Hepatocyte (in vitro differentiated cells): Measurements from ENCODE around the gene COPE. TPM values are rescaled to one million over a fixed set of nuclear protein-coding genes. Genes with fewer than 3 reads are reported as not detected.
"Not testable (repeated sequence)": the region's sequence is repeated elsewhere in the genome, so short reads cannot be mapped to it uniquely, and the experiment has no call there.

Experiments used
- DNase-seq: peaks from one replicate; pipeline ENCODE4 v3.0.0-alpha.2; 2016; ENCODE audit warnings: low spot score
- H2AFZ ChIP-seq: fragments of 200-600 bp; sonication (generic); 2 replicates; pipeline ENCODE4 v1.6.0; 2016; ENCODE audit warnings: antibody characterized with exemption, mild to moderate bottlenecking
- H3K27ac ChIP-seq: fragments of 200-600 bp; sonication (generic); 2 replicates; pipeline ENCODE4 v1.5.1; 2016; ENCODE audit warnings: mild to moderate bottlenecking
- H3K27me3 ChIP-seq: fragments of 200-600 bp; sonication (generic); 2 replicates; pipeline ENCODE4 v1.6.1; 2016
- H3K36me3 ChIP-seq: fragments of 200-600 bp; sonication (generic); replicated peaks from 2 replicates; pipeline ENCODE4 v1.5.1; 2016; ENCODE audit warnings: low read depth; ENCODE audit not compliant: insufficient read depth
- H3K4me1 ChIP-seq: fragments of 200-600 bp; sonication (generic); 2 replicates; pipeline ENCODE4 v1.5.1; 2016; ENCODE audit warnings: mild to moderate bottlenecking, moderate library complexity; ENCODE audit not compliant: insufficient read depth
- H3K4me2 ChIP-seq: fragments of 200-600 bp; sonication (generic); 2 replicates; pipeline ENCODE4 v1.6.0; 2016
- H3K4me3 ChIP-seq: fragments of 200-600 bp; sonication (generic); 2 replicates; pipeline ENCODE4 v1.5.1; 2016; ENCODE audit warnings: mild to moderate bottlenecking
- H3K79me2 ChIP-seq: fragments of 200-600 bp; sonication (generic); 2 replicates; pipeline ENCODE4 v1.6.0; 2017; ENCODE audit warnings: mild to moderate bottlenecking
- H3K9me2 ChIP-seq: fragments of 200-600 bp; sonication (generic); replicated peaks from 2 replicates; pipeline ENCODE4 v1.6.0; 2017; ENCODE audit warnings: mild to moderate bottlenecking; ENCODE audit not compliant: insufficient read depth
- H3K9me3 ChIP-seq: fragments of 200-600 bp; sonication (generic); 2 replicates; pipeline ENCODE4 v1.5.1; 2016; ENCODE audit warnings: low read depth, mild to moderate bottlenecking
- H4K20me1 ChIP-seq: fragments of 200-600 bp; sonication (generic); 2 replicates; pipeline ENCODE4 v1.6.0; 2016; ENCODE audit warnings: mild to moderate bottlenecking; ENCODE audit not compliant: insufficient read depth, poor library complexity, severe bottlenecking
- EZH2 ChIP-seq: fragments of 200-600 bp; sonication (generic); IDR thresholded peaks from 2 replicates; pipeline ENCODE4 v1.6.1; 2016; ENCODE audit warnings: antibody characterized with exemption, mild to moderate bottlenecking, borderline replicate concordance
- EZH2phosphoT487 ChIP-seq: fragments of 200-600 bp; sonication (generic); IDR thresholded peaks from one replicate; pipeline ENCODE4 v1.6.1; 2018; ENCODE audit warnings: antibody characterized with exemption, mild to moderate bottlenecking, low read depth, moderate library complexity; ENCODE audit not compliant: unreplicated experiment, severe bottlenecking
- WGBS: methylation state at CpG from one replicate; pipeline ENCODE4 v1.1.6; 2016; ENCODE audit warnings: low lambda C conversion rate; ENCODE audit errors: missing lambda C conversion rate; 5-methylcytosine and 5-hydroxymethylcytosine counted together
- polyA plus RNA-seq: library from polyadenylated mRNA; unstranded; fragments of >200 nt; fragmentation: Nextera tagmentation; extraction: Ambion mirVana; gene quantifications from 2 replicates; pipeline ENCODE4 v1.2.1, GENCODE V29; 2016
- total RNA-seq: library from RNA; depleted of rRNA; stranded (reverse); fragments of >200 nt; gene quantifications from 2 replicates; pipeline ENCODE4 v1.2.3, GENCODE V29; 2014
- TF ChIP-seq, protein P1 (sequence below): fragments of 200-600 bp; sonication (generic); IDR thresholded peaks from 2 replicates; pipeline ENCODE4 v1.5.1; 2016; ENCODE audit warnings: antibody characterized with exemption, mild to moderate bottlenecking; ENCODE audit not compliant: poor library complexity

COPE gene
- total and polyA plus RNA-seq, 2 experiments from 2014 or later: 228 to 397 TPM

DNA sequence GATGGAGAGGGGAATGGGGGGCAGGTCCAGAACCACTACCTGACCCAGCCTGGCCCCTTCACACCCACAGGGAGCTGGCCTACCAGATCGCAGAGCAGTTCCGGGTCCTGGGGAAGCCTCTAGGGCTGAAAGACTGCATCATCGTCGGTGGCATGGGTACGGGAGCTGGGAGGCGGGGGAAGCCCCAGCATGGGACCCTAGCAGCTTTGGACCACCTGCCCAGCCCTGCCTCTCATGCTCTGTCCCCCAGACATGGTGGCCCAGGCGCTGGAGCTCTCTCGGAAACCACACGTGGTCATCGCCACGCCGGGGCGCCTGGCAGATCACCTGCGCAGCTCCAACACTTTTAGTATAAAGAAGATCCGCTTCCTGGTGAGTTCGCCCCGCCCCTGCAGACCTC lies 2.4 kb upstream of the COPE start:
- Histone ChIP-seq H3K27ac (no peak overlapping the region), H3K9me2 (no peaks in the 10 kb centered on the region), H3K4me3 (no peak overlapping the region), H3K36me3 (no peaks in the 10 kb centered on the region), H3K79me2 (peaks cover 37% of the 10 kb centered on the region), H3K27me3 (no peaks in the 10 kb centered on the region), H4K20me1 (peaks cover 4% of the 10 kb centered on the region), H3K9me3 (no peaks in the 10 kb centered on the region), H3K4me1 (peaks cover 11% of the 10 kb centered on the region), H3K4me2 (no peak overlapping the region), H2AFZ (no peak overlapping the region)
- 97% methylated on average over 11 of the region's 17 CpGs for WGBS
- TF ChIP-seq EZH2phosphoT487 (no peak), EZH2 (no peak)
- no peak for DNase-seq

- DNase-seq: no peak
- Histone ChIP-seq H3K9me2 (no peaks in the 10 kb centered on the region), H2AFZ (no peak overlapping the region), H3K4me1 (peaks cover 11% of the 10 kb centered on the region), H3K27ac (no peak overlapping the region), H3K79me2 (peaks cover 49% of the 10 kb centered on the region), H4K20me1 (peaks cover 10% of the 10 kb centered on the region), H3K27me3 (no peaks in the 10 kb centered on the region), H3K9me3 (no peaks in the 10 kb centered on the region), H3K4me2 (peak overlapping the region; percentile 92), H3K36me3 (no peaks in the 10 kb centered on the region), H3K4me3 (peak overlapping the region; percentile 41)
- 88% methylated on average over 9 of the region's 9 CpGs for WGBS
- TF ChIP-seq EZH2phosphoT487 (no peak), EZH2 (no peak)
- TF ChIP-seq, protein P1, sequence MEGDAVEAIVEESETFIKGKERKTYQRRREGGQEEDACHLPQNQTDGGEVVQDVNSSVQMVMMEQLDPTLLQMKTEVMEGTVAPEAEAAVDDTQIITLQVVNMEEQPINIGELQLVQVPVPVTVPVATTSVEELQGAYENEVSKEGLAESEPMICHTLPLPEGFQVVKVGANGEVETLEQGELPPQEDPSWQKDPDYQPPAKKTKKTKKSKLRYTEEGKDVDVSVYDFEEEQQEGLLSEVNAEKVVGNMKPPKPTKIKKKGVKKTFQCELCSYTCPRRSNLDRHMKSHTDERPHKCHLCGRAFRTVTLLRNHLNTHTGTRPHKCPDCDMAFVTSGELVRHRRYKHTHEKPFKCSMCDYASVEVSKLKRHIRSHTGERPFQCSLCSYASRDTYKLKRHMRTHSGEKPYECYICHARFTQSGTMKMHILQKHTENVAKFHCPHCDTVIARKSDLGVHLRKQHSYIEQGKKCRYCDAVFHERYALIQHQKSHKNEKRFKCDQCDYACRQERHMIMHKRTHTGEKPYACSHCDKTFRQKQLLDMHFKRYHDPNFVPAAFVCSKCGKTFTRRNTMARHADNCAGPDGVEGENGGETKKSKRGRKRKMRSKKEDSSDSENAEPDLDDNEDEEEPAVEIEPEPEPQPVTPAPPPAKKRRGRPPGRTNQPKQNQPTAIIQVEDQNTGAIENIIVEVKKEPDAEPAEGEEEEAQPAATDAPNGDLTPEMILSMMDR: no peak
Observed at GRCh38 chr19:18920400-18920799, 1.2 kb upstream of the COPE start.

- H2AFZ ChIP-seq: no peak overlapping the region
- H3K27ac ChIP-seq: no peak overlapping the region
- no peaks in the 10 kb centered on the region for H3K27me3 ChIP-seq
- DNase-seq: no peak
- H3K4me1 ChIP-seq: peaks cover 11% of the 10 kb centered on the region
- H4K20me1 ChIP-seq: peaks cover 10% of the 10 kb centered on the region
- WGBS: 6% methylated on average over 15 of the region's 15 CpGs
- TF ChIP-seq EZH2 (no peak), EZH2phosphoT487 (no peak)
- TF ChIP-seq, protein P1: no peak
- no peaks in the 10 kb centered on the region for H3K36me3 ChIP-seq
- peak overlapping the region; percentile 92 for H3K4me2 ChIP-seq
- H3K9me2 ChIP-seq: no peaks in the 10 kb centered on the region
- no peaks in the 10 kb centered on the region for H3K9me3 ChIP-seq
- peaks cover 54% of the 10 kb centered on the region for H3K79me2 ChIP-seq
- peak overlapping the region; percentile 41 for H3K4me3 ChIP-seq
Observed at GRCh38 chr19:18919900-18920214, 670 bp upstream of the COPE start.

DNA sequence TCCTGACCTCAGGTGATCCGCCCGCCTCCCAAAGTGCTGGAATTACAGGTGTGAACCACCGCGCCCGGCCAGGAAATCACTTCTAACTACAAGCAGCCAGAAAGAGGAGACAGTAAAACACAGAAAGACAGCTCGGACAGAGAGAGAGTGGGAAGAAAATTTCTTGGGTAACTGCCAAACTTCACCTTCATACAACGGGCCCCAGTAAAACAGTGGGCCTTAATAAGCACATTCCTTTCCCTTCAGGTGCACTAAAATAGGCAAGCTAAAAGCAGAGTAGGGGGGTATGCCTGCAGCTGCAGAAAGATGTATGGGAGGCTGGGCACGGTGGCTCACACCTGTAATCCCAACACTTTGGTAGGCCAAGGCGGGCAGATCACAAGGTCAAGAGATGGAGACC lies 1.6 kb downstream of the COPE start:
- not testable (repeated sequence) for DNase-seq, H3K9me2 ChIP-seq, H3K27me3 ChIP-seq, H3K36me3 ChIP-seq, H3K27ac ChIP-seq, H3K4me3 ChIP-seq, H2AFZ ChIP-seq, H3K9me3 ChIP-seq
- 94% methylated on average over 9 of the region's 9 CpGs for WGBS
- Histone ChIP-seq H3K4me2 (peak overlapping the region; percentile 89), H3K79me2 (peaks cover 75% of the 10 kb centered on the region), H4K20me1 (peaks cover 21% of the 10 kb centered on the region), H3K4me1 (peaks cover 11% of the 10 kb centered on the region)

DNA sequence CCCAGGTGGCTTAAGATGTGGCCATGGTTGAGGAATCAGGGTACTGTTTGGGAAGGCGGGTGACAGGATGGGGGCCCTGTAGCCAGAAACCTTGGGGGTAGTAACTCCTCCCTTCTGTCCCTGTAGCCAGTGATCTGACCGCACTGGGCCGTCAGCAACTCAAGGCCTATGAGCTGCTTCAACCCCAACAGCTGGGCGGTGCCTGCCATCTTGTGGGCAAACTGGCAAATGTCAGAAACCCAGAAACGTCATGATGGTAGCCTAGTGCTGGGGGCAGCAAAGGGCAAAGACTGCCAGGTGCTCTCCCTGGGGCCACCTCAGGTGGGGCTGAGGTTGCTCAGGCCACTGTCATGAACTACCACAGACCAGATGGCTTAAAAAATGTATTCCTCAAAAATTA lies 3.5 kb downstream of the COPE start:
- Histone ChIP-seq H3K27ac (no peak overlapping the region), H3K4me1 (peaks cover 10% of the 10 kb centered on the region), H3K79me2 (peaks cover 73% of the 10 kb centered on the region), H3K9me3 (no peaks in the 10 kb centered on the region), H3K9me2 (no peaks in the 10 kb centered on the region), H3K36me3 (no peaks in the 10 kb centered on the region), H2AFZ (no peak overlapping the region), H3K4me2 (no peak overlapping the region), H4K20me1 (peaks cover 21% of the 10 kb centered on the region), H3K27me3 (no peaks in the 10 kb centered on the region), H3K4me3 (no peak overlapping the region)
- WGBS: 74% methylated on average over 5 of the region's 5 CpGs
- TF ChIP-seq EZH2phosphoT487: no peak
- no peak for TF ChIP-seq EZH2
- TF ChIP-seq, protein P1: peak; percentile 24
- no peak for DNase-seq
